Liver (tissue), 9 donors: ENCODE data around the gene ZDHHC14. TPM values are rescaled to one million over a fixed set of nuclear protein-coding genes. Genes with fewer than 3 reads are reported as not detected.
"Not testable (repeated sequence)": the region's sequence is repeated elsewhere in the genome, so short reads cannot be mapped to it uniquely, and the experiment has no call there.

Experiments used
- DNase-seq: peaks from one replicate; pipeline ENCODE4 v3.0.0-alpha.2; 2017; ENCODE audit warnings: low spot score
- H3K27ac ChIP-seq, 2 donors: one replicate each; pipeline ENCODE4 v1.7.0; 2013; ENCODE audit warnings: inconsistent platforms in 2 of 2, low read length in 2 of 2, control low read depth in 1 of 2, low read depth in 1 of 2, mild to moderate bottlenecking in 1 of 2
- H3K27me3 ChIP-seq, 4 donors: one replicate each; pipeline versions ENCODE4 v1.6.1 to v1.7.0; 2013; ENCODE audit warnings: low read length in 3 of 4, inconsistent platforms in 1 of 4, mild to moderate bottlenecking in 1 of 4, moderate library complexity in 1 of 4; ENCODE audit not compliant: control insufficient read depth in 4 of 4, insufficient read depth in 4 of 4
- H3K36me3 ChIP-seq, 4 donors: one replicate each; pipeline versions ENCODE4 v1.6.1 to v1.7.0; 2013; ENCODE audit warnings: low read length in 3 of 4, mild to moderate bottlenecking in 3 of 4, low read depth in 1 of 4, moderate library complexity in 1 of 4; ENCODE audit not compliant: control insufficient read depth in 4 of 4, insufficient read depth in 3 of 4
- H3K4me1 ChIP-seq, 4 donors: one replicate each; pipeline versions ENCODE4 v1.6.1 to v1.7.0; 2013; ENCODE audit warnings: low read length in 3 of 4, mild to moderate bottlenecking in 3 of 4, moderate library complexity in 1 of 4; ENCODE audit not compliant: control insufficient read depth in 4 of 4, insufficient read depth in 4 of 4
- H3K4me3 ChIP-seq, 3 donors: one replicate each; pipeline versions ENCODE4 v1.6.1 to v1.7.0; 2013; ENCODE audit warnings: low read length in 3 of 3, control low read depth in 1 of 3, low read depth in 1 of 3, mild to moderate bottlenecking in 1 of 3
- H3K9ac ChIP-seq, 2 donors: one replicate each; pipeline ENCODE4 v1.7.0; 2013; ENCODE audit warnings: low read length in 2 of 2, mild to moderate bottlenecking in 2 of 2, moderate library complexity in 2 of 2, control low read depth in 1 of 2, low read depth in 1 of 2
- H3K9me3 ChIP-seq, 4 donors: one replicate each; pipeline versions ENCODE4 v1.6.1 to v1.7.0; 2013; ENCODE audit warnings: low read length in 3 of 4; ENCODE audit not compliant: control insufficient read depth in 4 of 4
- CTCF ChIP-seq: fragments of 150-350 bp; IDR thresholded peaks from 2 replicates; pipeline ENCODE4 v1.5.1; 2017; ENCODE audit warnings: improper control_type of control experiment, low read depth, low read length; ENCODE audit not compliant: missing input control
- GABPA ChIP-seq, 2 donors: IDR thresholded peaks in 1 of 2; conservative IDR thresholded peaks in 1 of 2; 2 replicates each; pipeline ENCODE4 v1.6.1; 2016; ENCODE audit warnings: antibody characterized with exemption in 2 of 2, mild to moderate bottlenecking in 1 of 2, moderate library complexity in 1 of 2
- HNF4A ChIP-seq, 2 donors: conservative IDR thresholded peaks; 2 replicates each; pipeline ENCODE4 v1.6.1; 2016; ENCODE audit warnings: antibody characterized with exemption in 2 of 2, mild to moderate bottlenecking in 2 of 2
- HNF4G ChIP-seq: IDR thresholded peaks from 2 replicates; pipeline ENCODE4 v1.6.1; 2016; ENCODE audit warnings: antibody characterized with exemption
- JUND ChIP-seq, 2 donors: IDR thresholded peaks; 2 replicates each; pipeline ENCODE4 v1.6.1; 2016; ENCODE audit warnings: antibody characterized with exemption in 2 of 2
- NR2F2 ChIP-seq: IDR thresholded peaks from 2 replicates; pipeline ENCODE4 v1.6.1; 2016; ENCODE audit warnings: antibody characterized with exemption
- WGBS: extraction: QIAGEN DNeasy Blood & Tissue Kit; methylation state at CpG from one replicate; pipeline ENCODE4 v1.1.7; 2013; 5-methylcytosine and 5-hydroxymethylcytosine counted together
- polyA plus RNA-seq, 2 donors: library from polyadenylated mRNA; stranded (reverse) in 1 of 2; unstranded in 1 of 2; fragments of 200-250 nt in 1 of 2; fragments of >200 nt in 1 of 2; fragmentation: Nextera tagmentation in 1 of 2; extraction: Ambion mirVana in 1 of 2; gene quantifications; one replicate each; pipeline versions ENCODE4 v1.2.1 to v1.2.3, GENCODE V29; 2013 to 2015
- total RNA-seq, 2 donors: library from RNA; depleted of rRNA; stranded (reverse); fragments of >200 nt; gene quantifications; one replicate each; pipeline ENCODE4 v1.2.3, GENCODE V29; 2014
- TF ChIP-seq, protein P1 (sequence below): IDR thresholded peaks from 2 replicates; pipeline ENCODE4 v1.6.1; 2016; ENCODE audit warnings: antibody characterized with exemption
- donor health status: healthy.
- donor health status: healthy.
- donor health status: healthy.
- donor health status: healthy.
- donor health status: healthy.

ZDHHC14 gene
- total and polyA plus RNA-seq, 4 donors: 4.4 to 11.7 (median 8.4) TPM

DNA sequence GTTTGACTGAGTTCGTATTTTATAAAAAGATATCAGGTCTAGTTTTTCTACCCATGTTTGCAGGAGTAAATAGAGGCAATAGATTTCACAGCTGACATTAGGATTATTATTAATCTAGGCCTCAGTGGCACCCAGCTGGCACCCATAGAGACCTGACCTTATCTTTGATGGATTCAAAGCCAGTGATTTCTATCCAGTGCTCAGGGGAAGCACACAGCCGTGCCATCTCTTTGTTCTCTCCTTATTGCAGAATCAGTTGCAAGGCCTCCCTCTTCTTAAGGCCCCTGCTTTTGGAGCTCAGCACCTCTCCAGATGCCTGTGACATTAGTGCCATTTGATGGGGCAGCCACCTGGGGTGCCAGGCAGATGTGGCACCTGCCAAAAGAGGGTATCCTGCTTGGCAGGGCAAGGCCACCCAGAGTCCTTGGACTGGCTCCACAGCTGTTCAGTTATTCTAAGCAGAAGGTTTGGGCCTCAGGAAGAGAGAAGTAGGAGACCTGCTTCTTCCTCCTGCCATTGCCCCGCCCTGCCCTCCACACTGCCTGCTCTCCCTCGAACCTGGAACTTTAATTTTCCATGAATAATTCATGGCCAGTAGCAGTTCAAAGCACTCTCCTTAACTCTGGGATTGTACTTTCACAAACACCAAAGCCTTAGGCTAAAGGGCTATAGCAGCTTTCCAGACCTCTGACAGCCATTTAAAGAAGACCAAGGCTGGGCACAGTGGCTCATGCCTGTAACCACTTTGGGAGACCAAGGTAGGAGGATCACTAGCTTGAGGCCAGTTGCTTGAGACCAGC lies 206.3 kb downstream of the ZDHHC14 start:
- DNase-seq: no peak
- Histone ChIP-seq H3K9ac (no peak overlapping the region), H3K27me3 (no peaks in the 10 kb centered on the region), H3K27ac (peak overlapping the region in 1 of 2 donors; percentile 53), H3K4me3 (no peak overlapping the region), H3K36me3 (no peaks in the 10 kb centered on the region), H3K4me1 (peaks cover 12 to 24% (median 18%) of the 10 kb centered on the region in 4 donors), H3K9me3 (no peaks in the 10 kb centered on the region)
- WGBS: 60% methylated on average over 4 of the region's 4 CpGs
- peak in 1 of 2 donors; percentile 5 for TF ChIP-seq JUND (IDR thresholded peaks at IDR 0.05)
- no peak for TF ChIP-seq CTCF
- peak in 1 of 2 donors; percentile 3 for TF ChIP-seq HNF4A (conservative IDR thresholded peaks at IDR 0.05)

- H3K27me3 ChIP-seq, H3K36me3 ChIP-seq, H3K4me3 ChIP-seq, DNase-seq, H3K27ac ChIP-seq, H3K9me3 ChIP-seq, H3K9ac ChIP-seq: not testable (repeated sequence)
- 98% methylated on average over 4 of the region's 4 CpGs for WGBS
- H3K4me1 ChIP-seq: peaks cover 11 to 22% (median 18%) of the 10 kb centered on the region in 4 donors
Measured at GRCh38 chr6:157590654-157591053, 209.7 kb downstream of the ZDHHC14 start.

DNA sequence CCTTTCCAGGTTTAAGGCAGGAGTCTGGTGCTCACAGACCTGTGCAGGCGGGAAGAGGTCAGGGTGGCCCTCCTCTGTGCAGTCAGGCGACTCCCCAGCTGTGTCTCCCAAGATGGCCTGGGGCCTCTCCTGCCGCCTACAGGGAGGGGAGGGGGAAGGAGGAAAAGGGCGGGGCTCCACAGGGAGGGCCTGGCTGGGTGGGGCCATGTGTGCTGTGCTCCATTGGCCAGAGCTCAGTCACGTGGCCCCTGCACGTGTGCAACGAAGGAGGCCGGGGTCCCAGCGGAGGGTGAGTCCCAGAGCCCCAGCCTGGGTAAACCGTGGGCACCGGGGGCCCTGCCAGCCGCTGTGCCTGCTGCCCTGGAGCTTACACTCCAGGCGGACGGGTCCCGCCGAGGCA lies 211.6 kb downstream of the ZDHHC14 start:
- H3K9ac ChIP-seq: no peak overlapping the region
- H3K4me1 ChIP-seq: peaks cover 2 to 21% (median 8%) of the 10 kb centered on the region in 4 donors

More for the DNA sequence above, 211.6 kb downstream of the ZDHHC14 start:
- TF ChIP-seq NR2F2 (no peak), JUND (IDR thresholded peaks at IDR 0.05) (no peak), HNF4G (no peak), HNF4A (conservative IDR thresholded peaks at IDR 0.05) (no peak), GABPA (IDR thresholded peaks at IDR 0.05 in 1 of 2, conservative IDR thresholded peaks at IDR 0.05 in 1 of 2) (no peak), CTCF (no peak)
- TF ChIP-seq, protein P1, sequence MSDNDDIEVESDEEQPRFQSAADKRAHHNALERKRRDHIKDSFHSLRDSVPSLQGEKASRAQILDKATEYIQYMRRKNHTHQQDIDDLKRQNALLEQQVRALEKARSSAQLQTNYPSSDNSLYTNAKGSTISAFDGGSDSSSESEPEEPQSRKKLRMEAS: no peak
- 95% methylated on average over 16 of the region's 16 CpGs for WGBS
- no peak overlapping the region for H3K4me3 ChIP-seq
- H3K27ac ChIP-seq: no peak overlapping the region
- no peaks in the 10 kb centered on the region for H3K27me3 ChIP-seq
- H3K36me3 ChIP-seq: peaks cover 0 to 4% (median under 1%) of the 10 kb centered on the region in 4 donors
- H3K9me3 ChIP-seq: no peaks in the 10 kb centered on the region
- no peak for DNase-seq
